PC-3 (cell line): ENCODE data around the gene ZNF236. TPM values are rescaled to one million over a fixed set of nuclear protein-coding genes. Genes with fewer than 3 reads are reported as not detected.

Experiments
- ATAC-seq: fragments of 200-7000 bp; cut with Tn5 transposase; 2 replicates; pipeline ENCODE4 v1.9.1; 2020; ENCODE audit warnings: mild to moderate bottlenecking, moderate library complexity
- BruUV-seq: library from RNA; stranded (reverse); fragments of 400-500 nt; replicated peaks from 2 replicates; lab custom pipeline; 2021; lab: Mats Ljungman, UMichigan
- CTCF ChIA-PET: fragments of 300-600 bp; sonication (Branson Sonifier 250); formaldehyde crosslinking; loops from one replicate; lab custom pipeline; 2022; ENCODE audit warnings: antibody characterized with exemption; lab: Charles Lee
- POLR2A ChIA-PET: fragments of 300-600 bp; sonication (Branson Sonifier 250); formaldehyde crosslinking; loops from one replicate; lab custom pipeline; 2022; ENCODE audit warnings: antibody characterized with exemption; ENCODE audit not compliant: unreplicated experiment; lab: Charles Lee
- DNase-seq: peaks from one replicate; pipeline ENCODE4 v3.0.0-alpha.2; 2015
- H2AFZ ChIP-seq: fragments of 300-600 bp; sonication (generic); 2 replicates; pipeline ENCODE4 v1.6.0; 2016; ENCODE audit warnings: antibody characterized with exemption, low read length
- H3F3A ChIP-seq: fragments of 300-600 bp; sonication (generic); one replicate; pipeline ENCODE4 v1.6.0; 2017; ENCODE audit warnings: antibody characterized with exemption, low read length, control low read depth, mild to moderate bottlenecking; ENCODE audit not compliant: unreplicated experiment
- H3K27ac ChIP-seq: fragments of 300-600 bp; sonication (generic); 2 replicates; pipeline ENCODE4 v1.5.1; 2016; ENCODE audit warnings: mild to moderate bottlenecking, low read length
- H3K27me3 ChIP-seq: fragments of 300-600 bp; sonication (generic); 2 replicates; pipeline ENCODE4 v1.6.1; 2016; ENCODE audit warnings: low read length, mixed read lengths
- H3K36me3 ChIP-seq: fragments of 300-600 bp; sonication (generic); 2 replicates; pipeline ENCODE4 v1.6.1; 2016; ENCODE audit warnings: low read depth, mixed run types, low read length, mixed read lengths
- H3K4me1 ChIP-seq: fragments of 300-600 bp; sonication (generic); 2 replicates; pipeline ENCODE4 v1.5.1; 2016; ENCODE audit warnings: low read length; ENCODE audit not compliant: insufficient read depth
- H3K4me2 ChIP-seq: fragments of 300-600 bp; sonication (generic); 2 replicates; pipeline ENCODE4 v1.6.0; 2016; ENCODE audit warnings: low read length
- H3K4me3 ChIP-seq: fragments of 300-600 bp; sonication (generic); 2 replicates; pipeline ENCODE4 v1.5.1; 2016; ENCODE audit warnings: mild to moderate bottlenecking, low read length, mixed read lengths
- H3K79me2 ChIP-seq: fragments of 300-600 bp; sonication (generic); 2 replicates; pipeline ENCODE4 v1.6.1; 2017; ENCODE audit warnings: low read length, mixed read lengths
- H3K9ac ChIP-seq: fragments of 300-600 bp; sonication (generic); 2 replicates; pipeline ENCODE4 v1.6.0; 2016; ENCODE audit warnings: mild to moderate bottlenecking, low read length
- H3K9me2 ChIP-seq: fragments of 300-600 bp; sonication (generic); replicated peaks from 2 replicates; pipeline ENCODE4 v1.6.1; 2016; ENCODE audit warnings: mixed run types, low read length, mixed read lengths
- H3K9me3 ChIP-seq: fragments of 300-600 bp; sonication (generic); 2 replicates; pipeline ENCODE4 v1.6.1; 2016; ENCODE audit warnings: low read length, mixed read lengths
- H4K20me1 ChIP-seq: fragments of 300-600 bp; sonication (generic); 2 replicates; pipeline ENCODE4 v1.6.1; 2016; ENCODE audit warnings: low read length, mixed read lengths
- CTCF ChIP-seq: fragments of 300-600 bp; sonication (generic); conservative IDR thresholded peaks from 2 replicates; pipeline ENCODE4 v1.5.1; 2017; ENCODE audit warnings: antibody characterized with exemption, low read depth, mild to moderate bottlenecking, low read length
- EZH2 ChIP-seq: fragments of 300-600 bp; sonication (generic); IDR thresholded peaks from one replicate; pipeline ENCODE4 v1.6.1; 2017; ENCODE audit warnings: antibody characterized with exemption, mild to moderate bottlenecking, low read length; ENCODE audit not compliant: unreplicated experiment
- EZH2phosphoT487 ChIP-seq: fragments of 300-600 bp; sonication (generic); IDR thresholded peaks from 2 replicates; pipeline ENCODE4 v1.6.1; 2018; ENCODE audit warnings: mild to moderate bottlenecking, antibody characterized with exemption, low read length, borderline replicate concordance
- intact Hi-C: fragments of 100-400 bp; cut with micrococcal nuclease; formaldehyde crosslinking; loops from 2 replicates; pipeline ENCODE4 v1.9.0; 2023
- total RNA-seq: library from RNA; depleted of rRNA; stranded (reverse); fragments of >200 nt; gene quantifications from 2 replicates; pipeline ENCODE4 v1.2.3, GENCODE V29; 2014

The ZNF236 gene
- total RNA-seq, 1 experiment from 2014 or later, result 7.7 TPM

GRCh38 chr18:76894566-76895346 is 72.4 kb downstream of the ZNF236 start:
- Histone ChIP-seq H2AFZ (no peak overlapping the region), H3K27me3 (no peaks in the 10 kb centered on the region), H3K36me3 (peaks cover 39% of the 10 kb centered on the region), H3K4me2 (no peak overlapping the region), H3K9me3 (no peaks in the 10 kb centered on the region), H3K27ac (no peak overlapping the region), H3K79me2 (no peaks in the 10 kb centered on the region), H3F3A (no peaks in the 10 kb centered on the region), H3K4me1 (no peaks in the 10 kb centered on the region), H3K9me2 (no peaks in the 10 kb centered on the region), H3K4me3 (no peak overlapping the region), H3K9ac (no peak overlapping the region), H4K20me1 (no peaks in the 10 kb centered on the region)
- no peak for DNase-seq
- POLR2A ChIA-PET, result no interaction called here
- BruUV-seq, result no TSS peak
- no peak for ATAC-seq
- intact Hi-C loops, result no loop called here
- CTCF ChIA-PET, result no interaction called here
- TF ChIP-seq CTCF (no peak), EZH2 (no peak), EZH2phosphoT487 (no peak)

DNA sequence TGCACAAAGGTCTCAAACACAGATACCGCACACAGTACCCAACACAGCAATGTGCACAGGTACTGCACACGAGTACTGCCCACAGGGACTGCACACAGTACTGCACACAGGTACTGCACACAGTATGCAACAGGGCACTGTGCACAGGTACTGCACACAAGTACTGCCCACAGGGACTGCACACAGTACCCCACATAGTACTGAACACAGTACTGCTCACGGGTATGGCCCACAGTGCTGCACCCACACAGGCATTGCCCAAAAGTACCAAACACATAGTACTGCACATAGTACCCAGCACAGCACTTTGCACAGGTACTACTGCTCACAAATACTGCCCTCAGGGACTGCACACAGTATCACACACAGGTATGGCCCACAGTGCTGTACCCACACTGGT is 73.1 kb downstream of the ZNF236 start:
- BruUV-seq, result no TSS peak
- H3K9ac ChIP-seq, result no peak overlapping the region
- H3K79me2 ChIP-seq, result no peaks in the 10 kb centered on the region
- ChIA-PET CTCF (no interaction called here), POLR2A (no interaction called here)
- no peak overlapping the region for H3K4me2 ChIP-seq
- TF ChIP-seq CTCF (no peak), EZH2phosphoT487 (no peak), EZH2 (no peak)
- no peaks in the 10 kb centered on the region for H3K9me3 ChIP-seq
- H3K4me1 ChIP-seq, result no peaks in the 10 kb centered on the region
- DNase-seq, result no peak
- no peak for ATAC-seq
- H3K4me3 ChIP-seq, result no peak overlapping the region
- no peak overlapping the region for H3K27ac ChIP-seq
- intact Hi-C loops, result no loop called here
- no peaks in the 10 kb centered on the region for H3K9me2 ChIP-seq
- H3K27me3 ChIP-seq, result no peaks in the 10 kb centered on the region
- no peak overlapping the region for H2AFZ ChIP-seq
- no peaks in the 10 kb centered on the region for H3F3A ChIP-seq
- H4K20me1 ChIP-seq, result no peaks in the 10 kb centered on the region
- H3K36me3 ChIP-seq, result peaks cover 35% of the 10 kb centered on the region

- ChIA-PET CTCF (no interaction called here), POLR2A (no interaction called here)
- ATAC-seq (no peak), DNase-seq (no peak)
- Histone ChIP-seq H3K4me1 (no peaks in the 10 kb centered on the region), H3F3A (no peaks in the 10 kb centered on the region), H3K9me2 (no peaks in the 10 kb centered on the region), H3K4me2 (no peak overlapping the region), H3K9ac (no peak overlapping the region), H2AFZ (no peak overlapping the region), H4K20me1 (no peaks in the 10 kb centered on the region), H3K79me2 (no peaks in the 10 kb centered on the region), H3K27ac (no peak overlapping the region), H3K4me3 (no peak overlapping the region), H3K9me3 (no peaks in the 10 kb centered on the region), H3K27me3 (no peaks in the 10 kb centered on the region), H3K36me3 (peaks cover 35% of the 10 kb centered on the region)
- BruUV-seq, result no TSS peak
- intact Hi-C loops, result no loop called here
- TF ChIP-seq EZH2phosphoT487 (no peak), EZH2 (no peak), CTCF (no peak)
These were observed 74.3 kb downstream of the ZNF236 start for GRCh38 chr18:76896677-76897076.
